Sigmoid colon (tissue), 7 donors: ENCODE data around the gene OBP2A. TPM values are rescaled to one million over a fixed set of nuclear protein-coding genes. Genes with fewer than 3 reads are reported as not detected.

Experiments
- DNase-seq: peaks from one replicate; pipeline ENCODE4 v3.0.0-alpha.2; 2019
- H3K27ac ChIP-seq, 4 donors: fragments of 200-600 bp; sonication (generic); one replicate each; pipeline ENCODE4 v1.5.1; 2016 to 2019; ENCODE audit warnings: mild to moderate bottlenecking in 1 of 4
- H3K27me3 ChIP-seq, 3 donors: fragments of 200-600 bp; sonication (generic); one replicate each; pipeline ENCODE4 v1.5.1; 2019; ENCODE audit warnings: mild to moderate bottlenecking in 1 of 3
- H3K36me3 ChIP-seq, 4 donors: fragments of 200-600 bp; sonication (generic); one replicate each; pipeline ENCODE4 v1.5.1; 2016 to 2019
- H3K4me1 ChIP-seq, 4 donors: fragments of 200-600 bp; sonication (generic); one replicate each; pipeline ENCODE4 v1.5.1; 2017 to 2019
- H3K4me3 ChIP-seq, 4 donors: fragments of 200-600 bp; sonication (generic); one replicate each; pipeline ENCODE4 v1.5.1; 2017 to 2019; ENCODE audit warnings: mild to moderate bottlenecking in 2 of 4, moderate library complexity in 1 of 4
- H3K9me3 ChIP-seq, 4 donors: fragments of 200-600 bp in 3 of 4; sonication (generic) in 3 of 4; one replicate each; pipeline versions ENCODE4 v1.5.1 to v1.6.1; 2013 to 2019
- CTCF ChIP-seq, 4 experiments: fragments of 450-650 bp in 3 of 4; fragments of 200-600 bp in 1 of 4; IDR thresholded peaks; one replicate each; pipeline ENCODE4 v1.5.1; 2016 to 2019; ENCODE audit warnings: antibody characterized with exemption in 4 of 4, mild to moderate bottlenecking in 3 of 4, moderate library complexity in 2 of 4
- EP300 ChIP-seq, 4 donors: sonication (generic); formaldehyde crosslinking; IDR thresholded peaks; one replicate each; pipeline ENCODE4 v1.6.1; 2017; ENCODE audit warnings: antibody characterized with exemption in 4 of 4
- POLR2A ChIP-seq, 2 donors: fragments of 450-650 bp; IDR thresholded peaks; one replicate each; pipeline ENCODE4 v1.6.1; 2016; ENCODE audit warnings: antibody characterized with exemption in 2 of 2, mild to moderate bottlenecking in 2 of 2, moderate library complexity in 2 of 2
- POLR2AphosphoS5 ChIP-seq, 4 donors: sonication (generic); formaldehyde crosslinking; IDR thresholded peaks; one replicate each; pipeline ENCODE4 v1.6.1; 2017; ENCODE audit warnings: antibody characterized with exemption in 4 of 4
- WGBS, 2 donors: extraction: QIAGEN DNeasy Blood & Tissue Kit; methylation state at CpG; one replicate each; pipeline ENCODE4 v1.1.7; 2013; 5-methylcytosine and 5-hydroxymethylcytosine counted together
- intact Hi-C: fragments of 100-400 bp; cut with DNase I; formaldehyde crosslinking; loops from one replicate; pipeline ENCODE4 v1.15.1; 2023
- polyA plus RNA-seq, 3 donors: library from polyadenylated mRNA; stranded (reverse); fragments of 200-250 nt; gene quantifications; one replicate each; pipeline ENCODE4 v1.2.3, GENCODE V29; 2013
- total RNA-seq, 4 donors: library from RNA; depleted of rRNA; stranded (reverse); fragments of >200 nt; gene quantifications; one replicate each; pipeline ENCODE4 v1.1.0, GENCODE V29; 2016
- donor health status: healthy with polysubstance abuse.
- donor health status: Bipolar disorder and iron deficiency.
- donor health status: healthy.

Gene OBP2A
- total and polyA plus RNA-seq, 7 donors: not detected

GRCh38 chr9:135506327-135507103 is 39.4 kb upstream of the OBP2A start:
- H3K4me3 ChIP-seq: no peak overlapping the region
- H3K27me3 ChIP-seq: no peaks in the 10 kb centered on the region
- peaks cover 0 to 22% (median 17%) of the 10 kb centered on the region in 4 donors for H3K4me1 ChIP-seq
- H3K27ac ChIP-seq: no peak overlapping the region
- intact Hi-C loops: no loop called here
- H3K36me3 ChIP-seq: peaks cover 9 to 38% (median 20%) of the 10 kb centered on the region in 4 donors
- no peak for TF ChIP-seq EP300 (IDR thresholded peaks at IDR 0.05)
- no peak for TF ChIP-seq POLR2A (IDR thresholded peaks at IDR 0.05)
- no peak for TF ChIP-seq CTCF (IDR thresholded peaks at IDR 0.05)
- TF ChIP-seq POLR2AphosphoS5 (IDR thresholded peaks at IDR 0.05): no peak
- WGBS, 2 donors: 70 to 75% methylated on average over 14 of the region's 14 CpGs
- peak; percentile 56 for DNase-seq
- H3K9me3 ChIP-seq: no peaks in the 10 kb centered on the region

GRCh38 chr9:135507104-135508035 is 38.6 kb upstream of the OBP2A start:
- Histone ChIP-seq H3K4me1 (peaks cover 0 to 14% (median 9%) of the 10 kb centered on the region in 4 donors), H3K27me3 (no peaks in the 10 kb centered on the region), H3K36me3 (peaks cover 9 to 31% (median 20%) of the 10 kb centered on the region in 4 donors), H3K27ac (no peak overlapping the region), H3K9me3 (no peaks in the 10 kb centered on the region), H3K4me3 (no peak overlapping the region)
- intact Hi-C loops: no loop called here
- 88 to 90% methylated on average over 23 of the region's 23 CpGs for WGBS, 2 donors
- DNase-seq: peak; percentile 52
- TF ChIP-seq EP300 (IDR thresholded peaks at IDR 0.05) (no peak), POLR2AphosphoS5 (IDR thresholded peaks at IDR 0.05) (no peak), CTCF (IDR thresholded peaks at IDR 0.05) (no peak), POLR2A (IDR thresholded peaks at IDR 0.05) (no peak)

GRCh38 chr9:135508211-135508820 is 37.6 kb upstream of the OBP2A start:
- Histone ChIP-seq H3K9me3 (no peaks in the 10 kb centered on the region), H3K4me3 (no peak overlapping the region), H3K4me1 (peaks cover 0 to 10% (median 4%) of the 10 kb centered on the region in 4 donors), H3K27ac (no peak overlapping the region), H3K27me3 (no peaks in the 10 kb centered on the region), H3K36me3 (peaks cover 9 to 21% (median 16%) of the 10 kb centered on the region in 4 donors)
- TF ChIP-seq POLR2A (IDR thresholded peaks at IDR 0.05) (no peak), CTCF (IDR thresholded peaks at IDR 0.05) (no peak), EP300 (IDR thresholded peaks at IDR 0.05) (no peak), POLR2AphosphoS5 (IDR thresholded peaks at IDR 0.05) (no peak)
- WGBS, 2 donors: 87 to 90% methylated on average over 9 of the region's 9 CpGs
- DNase-seq: peak; percentile 48
- intact Hi-C loops: no loop called here

GRCh38 chr9:135509458-135509857 is 36.5 kb upstream of the OBP2A start:
- intact Hi-C loops: no loop called here
- Histone ChIP-seq H3K9me3 (no peaks in the 10 kb centered on the region), H3K27me3 (no peaks in the 10 kb centered on the region), H3K27ac (no peak overlapping the region), H3K4me3 (no peak overlapping the region), H3K4me1 (peaks cover 0 to 5% (median 2%) of the 10 kb centered on the region in 4 donors), H3K36me3 (peaks cover 0 to 10% (median 5%) of the 10 kb centered on the region in 4 donors)
- no peak for TF ChIP-seq POLR2AphosphoS5 (IDR thresholded peaks at IDR 0.05)
- TF ChIP-seq CTCF (IDR thresholded peaks at IDR 0.05): no peak
- no peak for TF ChIP-seq EP300 (IDR thresholded peaks at IDR 0.05)
- TF ChIP-seq POLR2A (IDR thresholded peaks at IDR 0.05): no peak
- no peak for DNase-seq
- whole genome bisulfite sequencing, 2 donors: 87 to 89% methylated on average over 2 of the region's 2 CpGs
